Measurements from ENCODE around the gene CCDC157.

CCDC157 gene

GRCh38 chr22:30357650-30358215 lies 926 bp downstream of the CCDC157 start:
- DNase-seq = no peak

- DNase-seq = no peak
Observed at GRCh38 chr22:30358541-30358940, 1.7 kb downstream of the CCDC157 start.

- DNase-seq = no peak
Observed at GRCh38 chr22:30361916-30362650, 5.3 kb downstream of the CCDC157 start.

DNA sequence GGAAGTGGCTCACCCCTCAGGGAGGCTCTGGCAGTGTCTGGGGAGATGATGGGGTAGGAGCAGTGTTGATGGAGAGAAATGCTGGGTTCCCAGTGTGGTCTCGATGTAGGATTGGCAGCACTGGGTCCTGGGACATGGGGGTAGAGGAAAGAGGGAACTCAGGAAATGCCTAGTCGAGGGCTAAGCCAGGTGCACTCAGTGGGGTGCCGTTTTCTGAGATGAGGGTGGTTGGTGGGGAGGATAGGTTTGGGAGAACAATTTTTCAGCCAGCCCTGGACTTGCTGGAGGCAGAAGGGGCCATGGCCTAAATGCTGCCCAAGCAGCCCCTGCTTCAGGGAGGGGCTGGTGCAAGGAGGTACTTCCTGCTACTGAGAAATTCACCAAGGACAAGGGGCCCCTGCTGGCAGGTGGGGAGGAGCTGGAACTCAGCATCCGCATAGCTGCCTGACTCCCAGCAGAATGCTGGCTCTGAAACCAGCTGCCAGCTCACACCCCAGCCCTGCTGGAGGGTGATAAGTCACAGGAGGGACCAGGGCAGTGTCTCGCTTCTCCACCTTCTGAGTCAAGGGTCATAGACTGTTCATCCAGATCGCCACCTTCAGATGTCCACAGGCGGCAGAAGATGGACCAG lies 6.0 kb downstream of the CCDC157 start:
- no peak for DNase-seq

GRCh38 chr22:30365891-30366290 lies 9.1 kb downstream of the CCDC157 start:
- DNase-seq = no peak

GRCh38 chr22:30368420-30368819 lies 11.6 kb downstream of the CCDC157 start:
- no peak for DNase-seq

DNA sequence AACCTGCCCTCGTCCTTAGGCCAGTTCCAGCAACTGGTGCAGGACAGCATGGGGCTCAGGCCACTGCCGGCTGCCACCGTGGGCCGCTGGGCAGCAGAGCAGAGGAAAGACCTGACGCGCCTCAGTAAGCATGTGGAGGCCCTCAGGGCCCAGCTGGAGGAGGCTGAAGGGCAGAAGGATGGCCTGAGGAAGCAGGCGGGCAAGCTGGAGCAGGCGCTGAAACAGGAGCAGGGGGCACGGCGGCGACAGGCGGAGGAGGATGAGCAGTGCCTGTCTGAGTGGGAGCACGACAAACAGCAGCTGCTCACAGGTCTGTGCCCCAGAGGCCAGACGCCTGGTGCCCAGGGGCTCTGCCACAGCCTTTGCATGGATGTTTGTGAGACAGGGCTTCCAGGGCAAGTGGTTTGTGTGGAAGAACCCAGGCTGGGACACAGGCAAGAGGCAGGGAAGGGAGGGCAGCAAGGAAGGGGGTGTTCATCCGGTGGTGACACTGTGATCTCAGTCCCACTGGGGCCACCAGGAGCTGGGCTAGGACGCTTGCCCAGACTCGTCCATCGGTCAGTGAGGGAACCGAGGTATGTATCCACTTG lies 13.9 kb downstream of the CCDC157 start:
- DNase-seq = no peak

DNA sequence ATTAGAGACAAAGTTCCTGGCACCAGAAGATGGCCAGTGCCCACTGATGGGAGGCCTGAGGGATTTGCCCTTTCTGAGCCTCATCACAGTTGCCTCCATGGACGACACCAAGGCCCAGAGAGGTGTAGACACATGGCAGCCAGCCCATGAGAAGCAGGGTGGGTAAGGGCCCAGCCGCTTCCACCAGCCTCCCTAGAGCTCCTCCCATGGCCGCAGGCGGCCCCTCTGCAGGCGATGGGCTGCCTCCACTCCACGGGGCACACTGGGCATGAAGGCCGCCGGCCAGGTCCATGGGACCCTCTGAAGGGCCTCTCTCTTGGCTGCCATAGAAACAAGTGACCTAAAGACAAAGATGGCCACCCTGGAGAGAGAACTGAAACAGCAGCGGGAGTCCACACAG lies 14.5 kb downstream of the CCDC157 start:
- no peak for DNase-seq

- DNase-seq = no peak
Observed at GRCh38 chr22:30371981-30372380, 15.2 kb downstream of the CCDC157 start.

GRCh38 chr22:30372915-30373314 lies 16.1 kb downstream of the CCDC157 start:
- no peak for DNase-seq

GRCh38 chr22:30373331-30374325 lies 16.8 kb downstream of the CCDC157 start:
- DNase-seq = no peak

DNA sequence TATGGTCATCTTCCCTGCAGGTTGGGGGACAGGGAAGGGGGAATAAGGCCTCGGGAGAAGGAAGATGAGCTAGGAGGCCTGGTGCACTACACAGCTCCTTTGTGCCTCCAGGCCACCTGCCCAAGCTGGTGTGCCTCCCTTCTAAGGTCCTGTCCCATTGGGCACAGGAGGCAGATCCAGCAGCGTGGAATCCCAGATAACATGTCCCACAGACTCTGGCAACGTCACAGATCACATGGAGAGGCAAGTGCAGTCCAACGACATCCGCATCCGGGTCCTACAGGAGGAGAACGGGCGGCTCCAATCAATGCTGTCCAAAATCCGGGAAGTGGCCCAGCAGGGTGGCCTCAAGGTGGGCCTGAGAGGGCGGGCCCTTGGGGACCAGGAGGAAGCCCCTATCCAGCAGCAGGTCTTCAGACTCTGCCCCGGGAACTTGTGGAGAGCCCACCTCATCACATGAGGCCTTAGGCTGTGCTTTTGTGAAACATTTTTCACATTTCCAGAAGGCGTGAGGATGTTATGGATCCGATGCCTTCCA lies 18.6 kb downstream of the CCDC157 start:
- DNase-seq = no peak

DNA sequence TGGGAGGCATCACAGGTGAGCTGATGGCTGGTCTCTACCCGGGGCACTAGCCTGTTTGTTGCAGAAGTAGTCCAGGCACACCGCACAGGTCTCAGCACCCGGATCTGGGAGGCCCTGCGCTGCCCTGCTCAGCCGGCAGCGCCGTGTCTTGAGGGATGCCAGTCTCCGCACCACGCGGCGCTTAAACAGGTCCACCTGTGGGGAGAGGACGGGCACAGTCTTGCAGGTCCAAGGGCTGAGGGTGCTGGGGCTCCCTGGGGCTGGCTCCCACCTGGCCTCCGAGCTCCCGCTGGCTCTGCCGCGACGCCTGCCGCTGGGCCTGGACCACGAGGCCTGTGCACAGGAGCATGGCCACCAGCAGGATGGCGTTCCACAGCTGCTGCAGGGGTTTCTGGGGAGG lies 23.2 kb downstream of the CCDC157 start:
- no peak for DNase-seq

DNA sequence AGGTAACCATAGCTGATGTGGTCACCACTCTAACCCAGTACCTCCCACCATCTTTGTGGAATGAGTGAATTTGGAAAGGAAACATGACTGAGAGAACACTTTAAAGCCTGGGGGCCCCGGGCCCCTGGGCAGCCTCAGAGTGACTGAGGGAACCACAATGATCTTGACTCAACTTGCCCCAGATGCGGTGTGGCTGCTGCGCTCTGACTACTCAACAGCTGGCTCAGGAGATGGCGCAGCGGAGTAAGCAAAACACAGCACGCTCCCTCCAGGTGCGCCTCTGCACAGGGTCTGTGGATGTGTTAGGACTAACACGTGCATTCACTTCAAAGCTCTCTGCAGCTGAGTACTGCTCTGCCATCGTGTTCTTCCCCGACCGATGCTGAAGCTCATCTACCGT lies 24.5 kb downstream of the CCDC157 start:
- DNase-seq = no peak

DNA sequence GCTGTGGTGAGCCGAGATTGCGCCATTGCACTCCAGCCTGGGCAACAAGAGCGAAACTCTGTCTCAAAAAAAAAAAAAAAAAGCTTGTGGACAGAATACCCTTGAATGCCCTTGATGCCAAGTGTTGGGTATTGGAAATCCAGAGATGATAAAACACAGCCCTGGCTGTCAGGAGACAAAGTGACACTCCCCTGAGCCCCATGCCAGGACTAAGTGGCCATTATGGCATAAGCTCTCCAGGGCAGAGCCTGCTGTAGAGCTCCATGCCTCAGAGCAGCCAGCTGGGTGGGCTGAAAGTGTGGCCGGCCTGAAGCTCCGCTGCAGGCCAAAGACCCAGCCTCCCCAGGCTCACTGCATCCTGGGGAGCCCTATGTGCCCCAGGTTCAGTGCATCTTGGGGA lies 25.5 kb downstream of the CCDC157 start:
- no peak for DNase-seq

DNA sequence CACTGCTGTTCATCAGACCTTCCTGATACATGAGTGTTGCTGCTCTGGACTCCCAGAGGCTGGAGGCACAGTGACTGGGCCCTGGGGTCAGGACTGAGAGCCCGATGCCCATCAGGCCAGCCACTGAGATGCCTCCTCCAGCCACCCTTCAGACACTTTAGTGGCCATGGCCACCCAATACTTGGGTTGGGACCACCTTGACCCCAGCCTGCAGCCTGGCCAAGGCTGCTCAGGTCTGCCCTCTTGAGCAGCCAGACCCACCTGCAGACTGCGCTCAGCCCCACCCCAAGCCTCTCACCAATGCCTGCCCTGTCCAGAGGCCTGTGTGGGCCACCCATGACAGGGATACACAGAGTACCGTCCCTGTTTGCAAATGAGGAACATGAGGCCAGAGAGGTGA lies 26.3 kb downstream of the CCDC157 start:
- DNase-seq = no peak

DNA sequence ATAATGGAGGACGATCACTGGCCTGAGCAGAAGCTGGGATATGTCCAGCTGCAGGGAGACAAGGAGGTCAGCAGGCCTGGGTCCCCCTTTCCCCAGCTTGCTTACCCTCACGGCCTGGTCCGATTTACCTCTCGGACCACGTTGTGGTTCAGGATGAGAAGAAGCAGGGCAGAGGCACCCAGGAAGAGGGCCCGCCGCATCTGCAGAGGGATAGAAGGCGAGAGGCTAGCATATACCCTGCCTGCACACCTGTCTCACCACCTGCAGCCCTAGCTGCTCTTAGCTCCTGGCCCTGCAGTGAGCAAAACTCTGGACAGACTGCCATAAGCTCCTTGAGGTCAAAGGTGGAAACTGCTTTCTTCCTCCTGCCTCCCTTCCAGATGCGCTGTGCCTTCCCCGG lies 29.1 kb downstream of the CCDC157 start:
- DNase-seq = no peak

DNA sequence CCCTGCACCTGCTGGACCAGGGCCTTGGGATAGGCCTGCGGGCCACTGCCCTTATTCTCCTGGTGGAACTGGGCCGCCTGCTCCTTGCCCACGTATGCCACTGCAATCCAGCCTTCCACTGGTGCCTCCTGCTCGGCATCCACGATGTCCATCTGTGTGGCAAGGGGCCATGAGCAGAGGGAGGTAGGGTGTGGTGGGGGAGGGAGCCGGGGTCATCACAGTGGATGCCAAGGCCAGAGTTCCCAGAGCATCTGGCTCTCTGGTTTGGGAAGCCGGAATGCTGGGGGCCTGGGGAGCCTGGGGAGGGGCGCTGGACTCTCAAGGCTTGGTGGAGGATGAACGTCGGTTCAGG lies 29.8 kb downstream of the CCDC157 start:
- no peak for DNase-seq

DNA sequence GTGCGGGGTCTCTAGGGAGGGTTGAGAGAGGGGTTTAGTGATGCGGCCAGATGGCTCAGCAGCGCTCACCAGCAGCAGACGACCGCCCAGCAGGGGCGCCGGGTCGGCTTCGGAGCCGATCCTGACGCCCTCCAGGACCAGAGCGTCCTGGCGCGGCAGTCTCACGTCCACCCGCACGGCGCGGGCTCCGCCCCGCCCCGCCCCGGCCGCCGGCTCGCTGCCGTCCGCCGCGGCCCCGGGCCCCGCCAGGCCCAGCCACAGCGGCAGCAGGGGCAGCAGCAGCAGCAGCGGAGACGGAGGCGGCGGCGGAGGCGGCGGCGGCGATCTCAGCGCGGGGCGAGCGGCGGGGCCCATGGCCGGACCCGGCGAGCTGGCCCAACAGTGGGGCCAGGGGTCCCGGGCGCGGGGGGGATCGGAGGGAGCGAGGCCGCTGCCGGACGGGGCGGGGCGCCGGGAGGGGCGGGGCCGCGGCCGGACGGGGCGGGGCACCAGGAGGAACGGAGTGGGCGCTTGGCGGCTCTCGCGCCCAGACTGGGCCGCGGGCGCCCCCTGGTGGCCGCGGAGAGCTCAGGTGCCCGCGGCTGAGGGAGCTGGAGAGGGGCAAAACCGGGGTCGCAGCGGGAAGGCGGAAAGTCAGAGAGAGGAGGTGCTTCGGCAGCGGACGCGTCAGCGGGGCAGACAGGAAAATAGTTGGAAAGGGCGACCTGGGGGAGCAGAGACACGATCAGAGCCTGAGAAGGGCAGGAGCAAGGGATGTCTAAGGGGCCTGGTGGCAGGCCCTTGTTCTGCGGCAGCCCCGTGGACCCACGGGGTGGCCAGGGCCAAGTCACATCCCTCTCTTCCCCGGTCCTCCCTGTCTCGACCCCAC lies 30.4 kb downstream of the CCDC157 start, which contains the start of gene RNF215:
RNF215 (minus strand) TSS at position 452 of the 868 bp plus-strand sequence; CDS start at position 354, 98 bp downstream.
- peak; percentile 79 for DNase-seq

- peak; percentile 75 for DNase-seq
Observed at GRCh38 chr22:30390974-30391691, 34.3 kb downstream of the CCDC157 start.

All from EL (cell line).